SIG-M5 treated with dmso at 0.1 percent for 504 hours (cell line): ENCODE measurements around the gene CYBA.

Experiments used
- DNase-seq: peaks from one replicate; lab custom pipeline; 2025; ENCODE audit not compliant: unreplicated experiment; lab: John Stamatoyannopoulos, UW

CYBA gene

GRCh38 chr16:88650749-88651275 is at the start of gene CYBA:
CYBA (minus strand) TSS chr16:88651053; CDS start chr16:88651013, 40 bp downstream.
- DNase-seq: peak; percentile 76

GRCh38 chr16:88700322-88700635 is 49.4 kb upstream of the CYBA start:
- no peak for DNase-seq

DNA sequence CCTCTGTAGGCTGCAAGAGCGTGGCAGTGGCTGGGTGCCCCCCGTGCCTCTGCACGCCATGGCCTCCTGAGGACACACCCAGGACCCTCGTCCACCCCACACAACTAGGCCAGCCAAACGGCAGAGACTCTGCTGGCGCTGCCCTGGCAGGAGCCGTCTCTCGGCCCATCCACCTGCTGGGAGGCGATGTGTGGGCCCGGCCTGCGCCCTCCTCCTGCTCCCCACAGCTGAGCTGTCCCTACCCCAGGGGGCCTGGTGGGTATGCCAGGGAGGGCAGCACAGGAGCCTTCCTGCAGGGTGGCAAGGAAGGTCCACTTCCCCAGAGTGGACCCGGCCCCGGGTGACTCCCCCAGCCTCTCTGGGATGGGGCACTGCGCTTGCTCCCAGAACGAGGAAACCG is 48.3 kb upstream of the CYBA start:
- DNase-seq: no peak

DNA sequence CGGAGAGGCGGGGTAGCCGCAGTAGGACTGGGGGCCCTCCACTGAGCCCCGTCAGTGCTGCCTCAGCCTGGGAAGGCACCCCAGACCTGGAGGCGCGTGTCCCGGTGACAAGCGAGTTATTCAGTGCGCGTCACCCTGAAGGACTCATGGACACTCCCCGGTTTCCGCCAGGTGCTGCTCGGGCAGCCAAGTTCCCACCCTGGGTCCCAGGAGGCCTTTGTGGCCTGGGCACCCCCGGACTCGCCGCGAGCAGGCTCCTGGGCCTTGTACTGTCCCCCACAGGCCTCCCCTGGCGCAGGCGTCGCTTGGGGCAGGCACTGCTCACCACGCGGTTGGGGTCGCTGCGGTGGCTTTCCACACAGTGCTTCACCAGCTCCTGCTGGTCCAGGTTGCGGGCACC is 47.8 kb upstream of the CYBA start:
- DNase-seq: no peak

DNA sequence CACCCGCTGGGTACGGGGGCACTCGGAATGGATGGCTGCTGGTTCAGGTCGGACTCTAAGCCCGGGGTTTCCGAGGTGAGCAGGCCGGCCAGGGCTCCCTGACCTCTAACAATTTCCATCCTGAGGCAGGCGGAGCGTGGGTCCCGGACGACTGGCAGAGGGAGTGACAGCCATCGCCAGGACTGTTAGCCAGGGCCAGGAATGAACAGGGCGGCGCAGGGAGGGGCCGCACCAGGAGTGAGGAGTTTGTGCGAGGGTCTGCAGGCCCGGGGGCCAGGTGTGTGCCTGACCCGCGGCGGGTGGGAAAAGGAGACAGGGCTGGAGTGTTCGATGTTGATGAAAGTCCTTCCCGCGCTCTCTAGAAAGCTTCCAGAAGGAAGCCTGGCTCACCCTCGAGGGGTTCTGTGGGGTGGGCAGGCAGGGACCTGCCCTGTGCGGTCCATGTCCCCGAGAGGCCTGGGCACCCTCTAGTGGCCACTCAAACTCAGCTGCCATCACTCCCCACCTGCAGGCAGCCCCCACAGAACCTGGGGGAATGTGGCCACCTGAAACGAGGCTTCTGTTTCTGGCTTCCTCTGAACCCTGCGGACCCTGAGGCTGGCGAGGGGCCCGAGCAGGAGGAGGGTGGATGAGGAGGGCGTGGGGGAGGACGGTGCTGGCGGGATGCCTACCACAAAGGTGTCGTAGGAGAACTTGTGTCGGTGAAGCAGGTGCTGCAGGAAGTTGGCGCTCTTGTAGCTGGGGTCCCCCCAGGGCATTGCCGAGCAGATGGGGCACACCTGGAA is 47.2 kb upstream of the CYBA start:
- DNase-seq: no peak

GRCh38 chr16:88697116-88697830 is 46.4 kb upstream of the CYBA start:
- DNase-seq: no peak

- no peak for DNase-seq
Measured at GRCh38 chr16:88696441-88696840, 45.6 kb upstream of the CYBA start.

GRCh38 chr16:88695753-88696152 is 44.9 kb upstream of the CYBA start:
- no peak for DNase-seq

- no peak for DNase-seq
Measured at GRCh38 chr16:88695218-88695617, 44.4 kb upstream of the CYBA start.

DNA sequence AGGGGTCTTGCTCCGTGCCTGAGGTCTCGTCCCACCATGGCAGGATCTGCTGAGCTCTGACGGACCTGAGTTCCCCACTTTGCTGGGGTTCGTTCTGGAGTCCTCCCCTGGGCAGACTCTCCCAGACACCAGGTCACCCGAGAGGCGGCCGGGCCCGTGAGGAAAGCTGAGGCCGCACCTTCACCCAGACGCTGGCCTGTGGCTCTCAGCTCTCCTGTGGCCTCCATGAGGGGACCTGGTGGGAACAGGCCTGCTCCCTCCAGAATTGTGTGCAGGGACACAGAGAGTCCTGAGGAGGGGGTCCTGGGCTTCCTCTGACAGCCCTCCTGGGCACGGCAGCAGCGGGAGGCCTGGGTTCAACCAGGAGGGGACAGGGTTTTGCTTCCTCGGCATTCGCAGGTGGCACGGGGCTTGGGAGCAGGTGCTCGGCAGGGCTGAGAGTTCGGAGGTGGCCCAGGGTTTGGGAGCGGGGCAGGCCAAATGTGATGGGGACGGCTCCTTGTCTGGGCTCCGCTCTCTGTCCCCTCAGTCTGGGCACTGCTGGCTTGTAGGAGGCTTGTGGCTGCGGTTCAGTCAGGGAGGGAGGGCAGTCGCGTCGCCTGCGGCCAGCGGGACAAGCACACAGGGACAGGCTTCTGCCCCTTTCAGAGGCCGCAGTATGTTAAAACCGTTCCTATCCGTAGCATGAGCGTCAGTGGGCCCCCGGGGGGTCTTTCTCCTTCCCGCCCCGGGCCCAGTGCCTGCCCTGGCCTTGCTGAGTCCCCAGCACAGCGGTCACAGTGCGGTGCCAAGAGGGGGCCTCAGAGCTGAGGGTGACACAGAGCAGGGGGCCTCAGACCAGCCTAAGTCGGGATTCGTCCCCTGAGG is 43.6 kb upstream of the CYBA start:
- DNase-seq: no peak

- no peak for DNase-seq
Measured at GRCh38 chr16:88693420-88694177, 42.7 kb upstream of the CYBA start.

DNA sequence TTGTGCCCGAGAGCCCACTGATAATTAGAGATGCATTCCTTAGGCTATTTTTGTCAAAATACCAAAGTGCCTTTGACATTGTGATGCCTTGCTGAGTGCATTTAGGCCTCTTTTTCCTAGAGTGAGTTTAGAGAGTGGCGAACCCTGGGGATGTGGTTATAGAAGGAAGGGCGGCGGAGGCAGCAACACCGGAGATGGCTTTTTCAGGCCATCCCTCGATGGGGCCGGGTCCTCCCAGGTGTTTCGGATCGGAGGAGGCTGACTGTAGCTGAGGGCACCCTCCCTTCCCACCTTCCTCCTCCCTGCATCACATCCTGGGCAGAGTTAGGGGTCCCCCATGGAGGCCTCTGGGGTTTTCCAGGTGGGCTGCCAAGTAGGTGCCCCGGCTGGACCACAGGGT is 42.0 kb upstream of the CYBA start:
- no peak for DNase-seq

GRCh38 chr16:88691924-88692560 is 41.2 kb upstream of the CYBA start:
- DNase-seq: peak; percentile 67

DNA sequence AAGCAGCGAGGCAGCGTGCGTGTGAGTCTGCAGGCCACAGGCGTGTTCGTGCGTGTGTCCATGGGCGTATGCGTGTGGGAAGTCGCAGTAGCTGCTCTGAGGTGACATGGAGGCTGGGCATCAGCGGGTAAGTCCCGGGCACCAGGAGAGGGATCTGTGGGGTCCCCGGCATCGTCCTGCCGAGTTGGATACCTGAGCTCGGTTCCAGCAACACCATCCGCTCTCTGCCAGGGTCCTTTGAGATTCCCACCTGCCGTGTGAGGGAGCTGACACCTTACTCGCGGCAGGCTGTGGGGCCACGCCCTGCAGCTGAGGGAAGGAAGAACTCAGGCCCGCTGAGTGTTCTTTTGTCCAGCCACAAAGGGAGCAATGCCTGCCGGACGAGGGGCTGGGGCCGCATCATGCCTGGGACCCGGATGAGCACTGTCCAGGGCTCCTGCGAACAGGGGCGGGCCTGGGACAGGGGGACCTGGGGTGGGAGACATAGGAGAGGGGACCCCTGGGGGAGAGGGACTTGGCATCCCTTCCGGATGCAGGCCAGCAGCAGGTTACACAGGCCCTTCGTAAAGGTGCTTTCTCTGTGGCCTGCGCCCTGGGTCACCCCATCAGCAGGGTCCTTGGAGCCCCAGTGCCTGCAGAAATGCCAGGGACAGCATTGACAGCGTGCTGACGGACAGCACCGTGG is 40.4 kb upstream of the CYBA start:
- no peak for DNase-seq

DNA sequence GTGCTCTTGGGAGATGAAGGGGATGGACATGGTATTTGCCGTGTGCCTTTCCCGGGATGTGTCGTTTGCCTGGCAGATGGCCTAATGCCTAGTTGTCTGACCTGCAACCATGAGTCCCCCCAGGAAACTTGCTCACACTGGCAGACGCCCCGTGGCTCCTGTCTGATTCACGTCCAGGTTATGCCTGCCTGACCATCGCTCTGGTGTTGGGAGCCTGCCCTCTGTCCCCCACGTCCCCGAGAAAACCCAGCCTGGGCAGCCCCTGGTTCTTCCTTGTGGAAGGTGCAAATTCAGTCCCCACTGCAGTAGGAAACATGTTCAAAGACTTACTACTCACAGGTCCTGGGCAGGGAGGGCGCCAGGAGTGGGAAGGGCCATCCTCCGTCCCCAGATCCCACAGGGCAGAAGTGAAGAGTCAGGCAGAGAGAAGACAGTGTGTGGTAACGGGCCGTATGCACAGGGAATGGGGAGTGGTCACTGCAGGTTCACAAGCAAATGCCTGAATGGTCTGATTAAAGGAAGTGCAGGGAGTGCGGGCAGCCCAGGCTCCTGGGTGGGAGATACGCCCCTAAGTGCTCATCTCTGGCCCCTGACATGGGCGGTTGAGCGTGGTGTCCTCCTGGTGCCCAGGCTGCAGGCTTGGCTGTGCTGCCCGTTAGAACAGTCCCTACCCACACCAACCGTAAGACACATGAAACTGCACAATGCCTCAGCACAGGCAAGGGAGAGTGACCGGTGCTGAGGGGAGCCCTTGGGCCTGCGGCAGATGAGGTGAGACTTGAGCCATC is 39.7 kb upstream of the CYBA start:
- DNase-seq: no peak

- no peak for DNase-seq
Measured at GRCh38 chr16:88688013-88688778, 37.3 kb upstream of the CYBA start.

- no peak for DNase-seq
Measured at GRCh38 chr16:88687676-88688012, 36.8 kb upstream of the CYBA start.

DNA sequence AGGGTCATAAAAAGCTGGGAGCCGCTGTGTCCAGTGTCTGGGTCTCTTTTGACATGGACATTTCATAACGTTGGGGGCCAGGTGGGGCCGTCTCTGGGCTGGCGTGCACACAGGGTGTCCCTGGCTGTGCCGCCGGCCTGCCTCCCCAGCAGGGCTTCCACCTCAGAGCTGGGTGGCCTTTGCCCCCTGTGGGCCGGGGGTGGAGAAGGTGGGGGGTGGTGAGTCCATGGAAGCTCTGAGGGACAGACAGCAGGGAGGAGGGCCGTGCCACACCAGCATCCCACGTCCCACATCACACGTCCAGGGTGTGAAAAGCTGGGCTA is 36.4 kb upstream of the CYBA start:
- no peak for DNase-seq
